Measurements from ENCODE around the gene CMTM4. TPM values are rescaled to one million over a fixed set of nuclear protein-coding genes. Genes with fewer than 3 reads are reported as not detected.
"Not testable (repeated sequence)": the region's sequence is repeated elsewhere in the genome, so short reads cannot be mapped to it uniquely, and the experiment has no call there.

The CMTM4 gene
- total and polyA plus RNA-seq, 9 donors = 7.5 to 15.5 (median 10.0) TPM

GRCh38 chr16:66618588-66619375 is 77.8 kb downstream of the CMTM4 start:
- H3K27me3 ChIP-seq (ENCODE audit: control insufficient read depth, insufficient read depth, low read length) = no peaks in the 10 kb centered on the region
- DNase-seq = no peak
- H3K4me1 ChIP-seq (ENCODE audit: control insufficient read depth, insufficient read depth, low read length) = peaks cover 7% of the 10 kb centered on the region
- peaks cover 15% of the 10 kb centered on the region for H3K36me3 ChIP-seq (ENCODE audit: control insufficient read depth, insufficient read depth, low read length)
- H3K9me3 ChIP-seq (replicated peaks; ENCODE audit: control insufficient read depth, low read depth, low read length) = no peaks in the 10 kb centered on the region
- H3K4me3 ChIP-seq (ENCODE audit: low read length) = no peak overlapping the region
- H3K27ac ChIP-seq (ENCODE audit: low read length) = no peak overlapping the region
- WGBS (ENCODE audit: insufficient coverage) = 66% methylated on average over 5 of the region's 10 CpGs

- DNase-seq = no peak
- WGBS (ENCODE audit: insufficient coverage) = 85% methylated on average over 4 of the region's 7 CpGs
Measured at GRCh38 chr16:66617728-66618127, 78.8 kb downstream of the CMTM4 start.

GRCh38 chr16:66617010-66617434 is 79.5 kb downstream of the CMTM4 start:
- no peaks in the 10 kb centered on the region for H3K9me3 ChIP-seq (replicated peaks; ENCODE audit: control insufficient read depth, low read depth, low read length)
- peaks cover 7% of the 10 kb centered on the region for H3K4me1 ChIP-seq (ENCODE audit: control insufficient read depth, insufficient read depth, low read length)
- H3K27ac ChIP-seq (ENCODE audit: low read length) = no peak overlapping the region
- no peaks in the 10 kb centered on the region for H3K27me3 ChIP-seq (ENCODE audit: control insufficient read depth, insufficient read depth, low read length)
- WGBS (ENCODE audit: insufficient coverage) = 60% methylated on average over 1 of the region's 2 CpGs
- peaks cover 29% of the 10 kb centered on the region for H3K36me3 ChIP-seq (ENCODE audit: control insufficient read depth, insufficient read depth, low read length)
- no peak overlapping the region for H3K4me3 ChIP-seq (ENCODE audit: low read length)
- DNase-seq = no peak

More at GRCh38 chr16:66617728-66618127, 78.8 kb downstream of the CMTM4 start:
- Histone ChIP-seq H3K27ac (ENCODE audit: low read length) (no peak overlapping the region), H3K4me3 (ENCODE audit: low read length) (no peak overlapping the region), H3K27me3 (ENCODE audit: control insufficient read depth, insufficient read depth, low read length) (no peaks in the 10 kb centered on the region), H3K9me3 (replicated peaks; ENCODE audit: control insufficient read depth, low read depth, low read length) (no peaks in the 10 kb centered on the region), H3K36me3 (ENCODE audit: control insufficient read depth, insufficient read depth, low read length) (peaks cover 25% of the 10 kb centered on the region), H3K4me1 (ENCODE audit: control insufficient read depth, insufficient read depth, low read length) (peaks cover 7% of the 10 kb centered on the region)

GRCh38 chr16:66616592-66616991 is 80.0 kb downstream of the CMTM4 start:
- Histone ChIP-seq H3K4me1 (ENCODE audit: control insufficient read depth, insufficient read depth, low read length) (peaks cover 7% of the 10 kb centered on the region), H3K9me3 (replicated peaks; ENCODE audit: control insufficient read depth, low read depth, low read length) (no peaks in the 10 kb centered on the region), H3K4me3 (ENCODE audit: low read length) (no peak overlapping the region), H3K36me3 (ENCODE audit: control insufficient read depth, insufficient read depth, low read length) (peaks cover 27% of the 10 kb centered on the region), H3K27ac (ENCODE audit: low read length) (no peak overlapping the region), H3K27me3 (ENCODE audit: control insufficient read depth, insufficient read depth, low read length) (no peaks in the 10 kb centered on the region)
- 64% methylated on average over 5 of the region's 9 CpGs for WGBS (ENCODE audit: insufficient coverage)
- DNase-seq = no peak

GRCh38 chr16:66616169-66616568 is 80.4 kb downstream of the CMTM4 start:
- Histone ChIP-seq H3K27me3 (ENCODE audit: control insufficient read depth, insufficient read depth, low read length) (no peaks in the 10 kb centered on the region), H3K4me1 (ENCODE audit: control insufficient read depth, insufficient read depth, low read length) (peaks cover 7% of the 10 kb centered on the region), H3K4me3 (ENCODE audit: low read length) (no peak overlapping the region), H3K9me3 (replicated peaks; ENCODE audit: control insufficient read depth, low read depth, low read length) (no peaks in the 10 kb centered on the region), H3K27ac (ENCODE audit: low read length) (no peak overlapping the region), H3K36me3 (ENCODE audit: control insufficient read depth, insufficient read depth, low read length) (peaks cover 25% of the 10 kb centered on the region)
- WGBS (ENCODE audit: insufficient coverage) = 63% methylated on average over 1 of the region's 4 CpGs
- DNase-seq = no peak

- H3K4me1 ChIP-seq (ENCODE audit: control insufficient read depth, insufficient read depth, low read length) = no peaks in the 10 kb centered on the region
- H3K4me3 ChIP-seq (ENCODE audit: low read length) = no peak overlapping the region
- H3K36me3 ChIP-seq (ENCODE audit: control insufficient read depth, insufficient read depth, low read length) = peaks cover 39% of the 10 kb centered on the region
- H3K27me3 ChIP-seq (ENCODE audit: control insufficient read depth, insufficient read depth, low read length) = no peaks in the 10 kb centered on the region
- H3K9me3 ChIP-seq (replicated peaks; ENCODE audit: control insufficient read depth, low read depth, low read length) = no peaks in the 10 kb centered on the region
- DNase-seq = no peak
- WGBS (ENCODE audit: insufficient coverage) = 88% methylated on average over 4 of the region's 12 CpGs
- H3K27ac ChIP-seq (ENCODE audit: low read length) = no peak overlapping the region
Measured at GRCh38 chr16:66614161-66614802, 82.3 kb downstream of the CMTM4 start.

GRCh38 chr16:66612422-66612821 is 84.1 kb downstream of the CMTM4 start:
- H3K36me3 ChIP-seq (ENCODE audit: control insufficient read depth, insufficient read depth, low read length) = peaks cover 51% of the 10 kb centered on the region
- peaks cover 10% of the 10 kb centered on the region for H3K4me1 ChIP-seq (ENCODE audit: control insufficient read depth, insufficient read depth, low read length)
- 83% methylated on average over 14 of the region's 14 CpGs for WGBS (ENCODE audit: insufficient coverage)
- no peaks in the 10 kb centered on the region for H3K9me3 ChIP-seq (replicated peaks; ENCODE audit: control insufficient read depth, low read depth, low read length)
- H3K27ac ChIP-seq (ENCODE audit: low read length) = no peak overlapping the region
- H3K4me3 ChIP-seq (ENCODE audit: low read length) = no peak overlapping the region
- H3K27me3 ChIP-seq (ENCODE audit: control insufficient read depth, insufficient read depth, low read length) = no peaks in the 10 kb centered on the region
- DNase-seq = no peak

GRCh38 chr16:66611911-66612310 is 84.6 kb downstream of the CMTM4 start:
- H3K27me3 ChIP-seq (ENCODE audit: control insufficient read depth, insufficient read depth, low read length); DNase-seq; H3K9me3 ChIP-seq (replicated peaks; ENCODE audit: control insufficient read depth, low read depth, low read length); H3K27ac ChIP-seq (ENCODE audit: low read length); H3K4me1 ChIP-seq (ENCODE audit: control insufficient read depth, insufficient read depth, low read length); H3K4me3 ChIP-seq (ENCODE audit: low read length): not testable (repeated sequence)
- 92% methylated on average over 2 of the region's 8 CpGs for WGBS (ENCODE audit: insufficient coverage)
- peaks cover 51% of the 10 kb centered on the region for H3K36me3 ChIP-seq (ENCODE audit: control insufficient read depth, insufficient read depth, low read length)

GRCh38 chr16:66610111-66610820 is 86.3 kb downstream of the CMTM4 start:
- Histone ChIP-seq H3K4me1 (ENCODE audit: control insufficient read depth, insufficient read depth, low read length) (peaks cover 20% of the 10 kb centered on the region), H3K4me3 (ENCODE audit: low read length) (no peak overlapping the region), H3K27me3 (ENCODE audit: control insufficient read depth, insufficient read depth, low read length) (no peaks in the 10 kb centered on the region), H3K27ac (ENCODE audit: low read length) (no peak overlapping the region), H3K36me3 (ENCODE audit: control insufficient read depth, insufficient read depth, low read length) (peaks cover 51% of the 10 kb centered on the region), H3K9me3 (replicated peaks; ENCODE audit: control insufficient read depth, low read depth, low read length) (no peaks in the 10 kb centered on the region)
- no peak for DNase-seq
- 89% methylated on average over 14 of the region's 14 CpGs for WGBS (ENCODE audit: insufficient coverage)

- Histone ChIP-seq H3K4me1 (ENCODE audit: control insufficient read depth, insufficient read depth, low read length) (peaks cover 20% of the 10 kb centered on the region), H3K27ac (ENCODE audit: low read length) (no peak overlapping the region), H3K36me3 (ENCODE audit: control insufficient read depth, insufficient read depth, low read length) (peaks cover 47% of the 10 kb centered on the region), H3K4me3 (ENCODE audit: low read length) (no peak overlapping the region), H3K9me3 (replicated peaks; ENCODE audit: control insufficient read depth, low read depth, low read length) (no peaks in the 10 kb centered on the region), H3K27me3 (ENCODE audit: control insufficient read depth, insufficient read depth, low read length) (no peaks in the 10 kb centered on the region)
- WGBS (ENCODE audit: insufficient coverage) = 87% methylated on average over 12 of the region's 12 CpGs
- DNase-seq = no peak
Measured at GRCh38 chr16:66609139-66609510, 87.4 kb downstream of the CMTM4 start.

All from muscle of leg (tissue), 11 donors.